ENCODE measurements around the gene TNKS2. TPM values are rescaled to one million over a fixed set of nuclear protein-coding genes. Genes with fewer than 3 reads are reported as not detected.

The TNKS2 gene
- polyA plus RNA-seq, 1 of the 3 experiments (the other 2 are of a cell fraction), result 12.5 TPM

DNA sequence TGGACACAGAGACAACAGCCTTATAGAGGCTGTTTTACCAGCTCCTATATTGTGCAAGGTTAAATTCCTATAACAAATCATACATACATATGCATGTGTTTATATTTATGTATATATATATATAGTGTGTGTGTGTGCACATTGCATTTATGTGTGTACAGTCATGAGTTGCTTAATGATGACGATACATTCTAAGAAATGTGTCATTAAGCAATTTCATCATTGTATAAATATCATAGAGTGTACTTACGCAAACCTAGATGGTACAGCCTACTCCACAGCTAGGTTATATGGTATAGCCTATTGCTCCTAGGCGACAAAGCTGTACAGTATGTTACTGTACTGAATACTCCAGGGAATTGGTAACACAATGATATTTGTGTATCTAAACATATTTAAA lies 30.1 kb upstream of the TNKS2 start:
- Histone ChIP-seq H3K79me2 (ENCODE audit: insufficient read depth) (no peaks in the 10 kb centered on the region), H3K4me2 (no peak overlapping the region), H3K27me3 (ENCODE audit: insufficient read depth) (no peaks in the 10 kb centered on the region; the same call in 1 of the 2 replicates), H3K27ac (ENCODE audit: low read depth in 2 of 2, low read length in 1 of 2) (no peak overlapping the region), H2AFZ (ENCODE audit: low read depth) (no peak overlapping the region), H3F3A (replicated peaks; ENCODE audit: insufficient read depth) (no peaks in the 10 kb centered on the region), H3K36me3 (replicated peaks in 1 of 2; ENCODE audit: control insufficient read depth in 1 of 2, insufficient read depth in 2 of 2, low read length in 1 of 2) (no peaks in the 10 kb centered on the region), H3K4me3 (ENCODE audit: low read depth in 2 of 2, low read length in 1 of 2) (no peak overlapping the region), H3K9ac (no peak overlapping the region), H3K4me1 (ENCODE audit: control insufficient read depth in 1 of 2, insufficient read depth in 2 of 2, low read depth in 1 of 2, low read length in 1 of 2) (no peaks in the 10 kb centered on the region), H4K20me1 (ENCODE audit: insufficient read depth) (no peaks in the 10 kb centered on the region), H3K9me2 (no peaks in the 10 kb centered on the region), H3K9me3 (no peaks in the 10 kb centered on the region)
- POLR2A ChIA-PET, result no interaction called here
- WGBS (ENCODE audit: low lambda C conversion rate), result 86% methylated on average over 3 of the region's 3 CpGs
- no peak for DNase-seq
- CTCF ChIA-PET, result interaction anchor here (1.6 to 2.5 kb wide), 2 partner anchors 9 to 470 kb away, joined by 3 to 12 read pairs; no protein-coding TSS in a partner anchor
- TF ChIP-seq SIN3A (IDR thresholded peaks at IDR 0.05; ENCODE audit: borderline replicate concordance, low read depth, low read length), result no peak
- TF ChIP-seq EP300 (IDR thresholded peaks at IDR 0.05; ENCODE audit: borderline replicate concordance in 1 of 2, low read depth in 1 of 2, low read length in 1 of 2), result no peak
- TF ChIP-seq SMC3 (IDR thresholded peaks at IDR 0.05; ENCODE audit: low read depth, low read length), result no peak
- TF ChIP-seq GATA2 (CRISPR knock-in tag; IDR thresholded peaks at IDR 0.05), result no peak
- no peak for TF ChIP-seq POLR2AphosphoS5 (IDR thresholded peaks at IDR 0.05; ENCODE audit: low read depth, low read length)
- TF ChIP-seq, protein P1, sequence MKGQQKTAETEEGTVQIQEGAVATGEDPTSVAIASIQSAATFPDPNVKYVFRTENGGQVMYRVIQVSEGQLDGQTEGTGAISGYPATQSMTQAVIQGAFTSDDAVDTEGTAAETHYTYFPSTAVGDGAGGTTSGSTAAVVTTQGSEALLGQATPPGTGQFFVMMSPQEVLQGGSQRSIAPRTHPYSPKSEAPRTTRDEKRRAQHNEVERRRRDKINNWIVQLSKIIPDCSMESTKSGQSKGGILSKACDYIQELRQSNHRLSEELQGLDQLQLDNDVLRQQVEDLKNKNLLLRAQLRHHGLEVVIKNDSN (IDR thresholded peaks at IDR 0.05; ENCODE audit: borderline replicate concordance, low read depth), result no peak
- no peak for TF ChIP-seq RAD21 (IDR thresholded peaks at IDR 0.05; ENCODE audit: low read length)

DNA sequence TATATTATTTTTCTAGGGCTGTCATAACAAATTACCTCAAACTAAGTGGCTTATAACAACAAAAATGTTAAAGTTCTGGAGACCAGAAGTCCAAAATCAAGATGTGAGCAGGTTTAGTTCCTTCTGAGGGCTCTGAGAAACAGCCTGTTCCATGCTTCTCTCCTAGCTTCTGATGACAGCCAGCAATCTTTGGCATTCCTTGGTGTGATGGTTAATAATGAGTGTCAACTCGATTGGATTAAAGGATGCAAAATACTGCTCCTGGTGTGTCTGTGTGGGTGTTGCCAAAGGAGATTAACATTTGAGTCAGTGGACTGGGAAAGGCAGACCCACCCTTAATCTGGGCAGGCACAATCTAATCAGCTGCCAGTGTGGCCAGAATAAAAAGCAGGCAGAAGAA lies 26.3 kb upstream of the TNKS2 start:
- no peak for DNase-seq
- H3K9me3 ChIP-seq, result no peaks in the 10 kb centered on the region
- no peak overlapping the region for H3K4me2 ChIP-seq
- 6% methylated on average over 1 of the region's 1 CpG for WGBS (ENCODE audit: low lambda C conversion rate)
- TF ChIP-seq POLR2AphosphoS5 (IDR thresholded peaks at IDR 0.05; ENCODE audit: low read depth, low read length) (no peak), MAX (IDR thresholded peaks at IDR 0.05; ENCODE audit: low read depth) (no peak), FOXM1 (IDR thresholded peaks at IDR 0.05; ENCODE audit: low read depth) (no peak), NRF1 (IDR thresholded peaks at IDR 0.05; ENCODE audit: low read depth, low read length) (no peak), EP300 (IDR thresholded peaks at IDR 0.05; ENCODE audit: borderline replicate concordance in 1 of 2, low read depth in 1 of 2, low read length in 1 of 2) (no peak)
- no peaks in the 10 kb centered on the region for H3K4me1 ChIP-seq (ENCODE audit: control insufficient read depth in 1 of 2, insufficient read depth in 2 of 2, low read depth in 1 of 2, low read length in 1 of 2)
- no peak overlapping the region for H3K4me3 ChIP-seq (ENCODE audit: low read depth in 2 of 2, low read length in 1 of 2)
- H3K36me3 ChIP-seq (replicated peaks in 1 of 2; ENCODE audit: control insufficient read depth in 1 of 2, insufficient read depth in 2 of 2, low read length in 1 of 2), result no peaks in the 10 kb centered on the region
- H2AFZ ChIP-seq (ENCODE audit: low read depth), result no peak overlapping the region
- H4K20me1 ChIP-seq (ENCODE audit: insufficient read depth), result no peaks in the 10 kb centered on the region
- CTCF ChIA-PET, result interaction anchor here (1.6 to 2.1 kb wide), 2 partner anchors 8 to 141 kb away, joined by 3 to 6 read pairs; no protein-coding TSS in a partner anchor
- no peak overlapping the region for H3K27ac ChIP-seq (ENCODE audit: low read depth in 2 of 2, low read length in 1 of 2)
- no peaks in the 10 kb centered on the region for H3K79me2 ChIP-seq (ENCODE audit: insufficient read depth)
- no peaks in the 10 kb centered on the region for H3K27me3 ChIP-seq (ENCODE audit: insufficient read depth)
- H3K9ac ChIP-seq, result no peak overlapping the region
- no peaks in the 10 kb centered on the region for H3F3A ChIP-seq (replicated peaks; ENCODE audit: insufficient read depth)
- POLR2A ChIA-PET, result no interaction called here
- no peaks in the 10 kb centered on the region for H3K9me2 ChIP-seq

DNA sequence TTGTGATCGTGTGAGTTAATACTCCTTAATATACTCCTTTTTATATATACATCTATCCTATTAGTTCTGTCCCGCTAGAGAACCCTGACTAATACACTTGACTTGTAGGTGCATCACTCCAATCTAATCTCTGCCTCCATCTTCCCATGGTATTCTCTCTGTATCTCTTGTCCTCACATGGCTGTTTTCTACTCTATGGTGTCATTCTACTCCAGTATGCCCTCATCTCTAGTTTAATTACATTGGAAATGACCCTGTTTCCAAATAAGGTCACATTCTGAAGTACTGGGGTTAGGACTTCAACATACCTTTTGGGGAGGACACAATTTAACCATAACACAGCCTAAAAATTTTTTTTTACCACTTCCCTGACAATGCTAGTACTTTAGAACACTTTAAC lies 25.8 kb upstream of the TNKS2 start:
- no peak overlapping the region for H2AFZ ChIP-seq (ENCODE audit: low read depth)
- no peaks in the 10 kb centered on the region for H3K4me1 ChIP-seq (ENCODE audit: control insufficient read depth in 1 of 2, insufficient read depth in 2 of 2, low read depth in 1 of 2, low read length in 1 of 2)
- ChIA-PET POLR2A (no interaction called here), CTCF (interaction anchor here (0.8 to 2.1 kb wide), 2 partner anchors 134 to 140 kb away, joined by 3 to 6 read pairs; no protein-coding TSS in a partner anchor)
- no peaks in the 10 kb centered on the region for H3K79me2 ChIP-seq (ENCODE audit: insufficient read depth)
- DNase-seq, result no peak
- no peak overlapping the region for H3K4me3 ChIP-seq (ENCODE audit: low read depth in 2 of 2, low read length in 1 of 2)
- H3K27ac ChIP-seq (ENCODE audit: low read depth in 2 of 2, low read length in 1 of 2), result no peak overlapping the region
- H3K9ac ChIP-seq, result no peak overlapping the region
- no peaks in the 10 kb centered on the region for H3K9me3 ChIP-seq
- 64% methylated on average over 2 of the region's 2 CpGs for WGBS (ENCODE audit: low lambda C conversion rate)
- no peaks in the 10 kb centered on the region for H3K9me2 ChIP-seq
- no peak overlapping the region for H3K4me2 ChIP-seq
- no peaks in the 10 kb centered on the region for H3F3A ChIP-seq (replicated peaks; ENCODE audit: insufficient read depth)
- H3K27me3 ChIP-seq (ENCODE audit: insufficient read depth), result no peaks in the 10 kb centered on the region
- H3K36me3 ChIP-seq (replicated peaks in 1 of 2; ENCODE audit: control insufficient read depth in 1 of 2, insufficient read depth in 2 of 2, low read length in 1 of 2), result no peaks in the 10 kb centered on the region
- no peaks in the 10 kb centered on the region for H4K20me1 ChIP-seq (ENCODE audit: insufficient read depth)
- TF ChIP-seq TAF1 (IDR thresholded peaks at IDR 0.05; ENCODE audit: borderline replicate concordance, low read depth, low read length), result no peak
- no peak for TF ChIP-seq PBX3 (IDR thresholded peaks at IDR 0.05)
- TF ChIP-seq, protein P1 (IDR thresholded peaks at IDR 0.05; ENCODE audit: borderline replicate concordance, low read depth), result no peak
- no peak for TF ChIP-seq GATA2 (CRISPR knock-in tag; IDR thresholded peaks at IDR 0.05)
- no peak for TF ChIP-seq RXRA (IDR thresholded peaks at IDR 0.05; ENCODE audit: borderline replicate concordance, low read depth)
- no peak for TF ChIP-seq NFIC (IDR thresholded peaks at IDR 0.05; ENCODE audit: borderline replicate concordance)
- no peak for TF ChIP-seq USF2 (IDR thresholded peaks at IDR 0.05; ENCODE audit: borderline replicate concordance, low read depth, low read length)
- no peak for TF ChIP-seq MAX (IDR thresholded peaks at IDR 0.05; ENCODE audit: low read depth)
